Body of pancreas (tissue), 4 donors: ENCODE results near the gene ENO2.

Source experiments
- POLR2A ChIP-seq, 3 donors: fragments of 450-650 bp; IDR thresholded peaks; one replicate each; pipeline ENCODE4 v1.6.1; 2016; ENCODE audit warnings: antibody characterized with exemption in 3 of 3, mild to moderate bottlenecking in 2 of 3
- TF ChIP-seq, protein P1 (sequence below), 7 experiments: fragments of 450-650 bp in 4 of 7; fragments of 200-600 bp in 3 of 7; sonication (generic) in 3 of 7; IDR thresholded peaks; one replicate each; pipeline ENCODE4 v1.5.1; 2016 to 2019; ENCODE audit warnings: antibody characterized with exemption in 7 of 7

DNA sequence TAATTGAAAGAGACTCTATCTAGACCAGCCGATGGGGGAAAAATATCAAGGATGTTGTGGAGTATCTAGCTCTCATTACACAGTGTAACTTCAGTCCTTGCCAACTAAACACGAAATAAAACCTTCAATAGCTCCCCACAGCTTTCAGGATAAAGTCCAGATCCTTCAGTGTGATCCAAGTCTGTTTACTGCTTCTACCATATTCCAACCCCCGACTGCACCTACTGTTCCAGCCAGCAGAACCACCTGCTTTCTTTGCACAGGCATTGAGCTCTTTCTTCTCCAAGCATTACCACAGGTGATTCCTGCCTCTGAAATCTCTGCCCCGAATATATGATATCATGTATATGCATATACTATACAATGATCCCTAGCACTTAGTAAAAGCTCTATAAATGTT lies 11.9 kb upstream of the ENO2 start:
- TF ChIP-seq, protein P1, sequence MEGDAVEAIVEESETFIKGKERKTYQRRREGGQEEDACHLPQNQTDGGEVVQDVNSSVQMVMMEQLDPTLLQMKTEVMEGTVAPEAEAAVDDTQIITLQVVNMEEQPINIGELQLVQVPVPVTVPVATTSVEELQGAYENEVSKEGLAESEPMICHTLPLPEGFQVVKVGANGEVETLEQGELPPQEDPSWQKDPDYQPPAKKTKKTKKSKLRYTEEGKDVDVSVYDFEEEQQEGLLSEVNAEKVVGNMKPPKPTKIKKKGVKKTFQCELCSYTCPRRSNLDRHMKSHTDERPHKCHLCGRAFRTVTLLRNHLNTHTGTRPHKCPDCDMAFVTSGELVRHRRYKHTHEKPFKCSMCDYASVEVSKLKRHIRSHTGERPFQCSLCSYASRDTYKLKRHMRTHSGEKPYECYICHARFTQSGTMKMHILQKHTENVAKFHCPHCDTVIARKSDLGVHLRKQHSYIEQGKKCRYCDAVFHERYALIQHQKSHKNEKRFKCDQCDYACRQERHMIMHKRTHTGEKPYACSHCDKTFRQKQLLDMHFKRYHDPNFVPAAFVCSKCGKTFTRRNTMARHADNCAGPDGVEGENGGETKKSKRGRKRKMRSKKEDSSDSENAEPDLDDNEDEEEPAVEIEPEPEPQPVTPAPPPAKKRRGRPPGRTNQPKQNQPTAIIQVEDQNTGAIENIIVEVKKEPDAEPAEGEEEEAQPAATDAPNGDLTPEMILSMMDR (IDR thresholded peaks at IDR 0.05) = no peak
- TF ChIP-seq POLR2A (IDR thresholded peaks at IDR 0.05) = no peak
